D341Med (cell line): ENCODE results near the gene MOCS2.

Experiments used
- DNase-seq: peaks from one replicate; pipeline ENCODE4 v3.0.0; 2012; ENCODE audit warnings: low spot score

Gene MOCS2

DNA sequence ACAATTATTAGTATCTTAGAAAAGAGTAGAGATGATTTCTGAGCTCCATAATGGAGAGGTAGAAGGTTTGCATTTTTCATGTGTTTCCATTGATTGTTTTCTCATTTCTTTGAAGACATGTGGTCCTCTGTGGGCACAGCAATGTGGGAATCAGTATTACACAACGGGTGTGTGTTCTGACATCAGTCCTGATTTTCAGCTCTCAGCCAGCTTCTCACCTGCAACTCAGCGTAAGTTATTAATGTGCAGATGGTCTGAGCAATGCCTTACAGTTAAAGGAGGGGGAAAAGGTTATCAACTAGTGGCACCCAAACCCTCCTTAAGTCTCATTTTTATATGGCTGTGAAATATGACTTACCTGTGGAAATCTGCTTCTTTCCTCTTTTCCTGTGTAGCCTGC is 61.3 kb downstream of the MOCS2 start:
- DNase-seq = no peak
